HUES48 (cell line): ENCODE measurements around the gene SATB2.
A peak's percentile ranks its signal among the peaks of the same experiment; 100 is the strongest.

Source experiments
- H3K27ac ChIP-seq: one replicate; pipeline ENCODE4 v1.7.0; 2013; ENCODE audit warnings: low read depth, low read length, inconsistent platforms
- H3K27me3 ChIP-seq: 2 replicates; pipeline ENCODE4 v1.6.1; 2013; ENCODE audit warnings: mild to moderate bottlenecking, low read length; ENCODE audit not compliant: control insufficient read depth, insufficient read depth
- H3K36me3 ChIP-seq: 2 replicates; pipeline ENCODE4 v1.6.1; 2013; ENCODE audit warnings: low read length; ENCODE audit not compliant: control insufficient read depth, insufficient read depth
- H3K4me1 ChIP-seq: 2 replicates; pipeline ENCODE4 v1.6.1; 2013; ENCODE audit warnings: mild to moderate bottlenecking, low read length; ENCODE audit not compliant: control insufficient read depth, insufficient read depth
- H3K4me3 ChIP-seq: 2 replicates; pipeline ENCODE4 v1.5.1; 2013; ENCODE audit warnings: mild to moderate bottlenecking, low read depth, low read length
- H3K9ac ChIP-seq: 2 replicates; pipeline ENCODE4 v1.6.1; 2013; ENCODE audit warnings: mild to moderate bottlenecking, low read depth, low read length, moderate library complexity
- H3K9me3 ChIP-seq: 2 replicates; pipeline ENCODE4 v1.6.1; 2013; ENCODE audit warnings: low read length; ENCODE audit not compliant: control insufficient read depth, insufficient read depth

Gene SATB2

GRCh38 chr2:199477277-199477834 lies 19.6 kb upstream of the SATB2 start:
- no peaks in the 10 kb centered on the region for H3K9me3 ChIP-seq
- no peaks in the 10 kb centered on the region for H3K36me3 ChIP-seq
- H3K9ac ChIP-seq, result no peak overlapping the region
- H3K27me3 ChIP-seq, result peaks cover 22% of the 10 kb centered on the region
- no peak overlapping the region for H3K4me3 ChIP-seq
- no peaks in the 10 kb centered on the region for H3K4me1 ChIP-seq
- H3K27ac ChIP-seq, result no peak overlapping the region

- no peak overlapping the region for H3K9ac ChIP-seq
- no peaks in the 10 kb centered on the region for H3K36me3 ChIP-seq
- H3K27ac ChIP-seq, result no peak overlapping the region
- no peaks in the 10 kb centered on the region for H3K9me3 ChIP-seq
- peaks cover 27% of the 10 kb centered on the region for H3K4me1 ChIP-seq
- H3K4me3 ChIP-seq, result peak overlapping the region; percentile 56
- H3K27me3 ChIP-seq, result peaks cover 80% of the 10 kb centered on the region
These were observed 13.8 kb upstream of the SATB2 start for GRCh38 chr2:199471443-199472057.

- H3K9me3 ChIP-seq, result no peaks in the 10 kb centered on the region
- peak overlapping the region; percentile 56 for H3K4me3 ChIP-seq
- H3K4me1 ChIP-seq, result peaks cover 34% of the 10 kb centered on the region
- H3K36me3 ChIP-seq, result no peaks in the 10 kb centered on the region
- H3K27ac ChIP-seq, result no peak overlapping the region
- peaks cover 87% of the 10 kb centered on the region for H3K27me3 ChIP-seq
- H3K9ac ChIP-seq, result no peak overlapping the region
These were observed 13.1 kb upstream of the SATB2 start for GRCh38 chr2:199470672-199471442.

GRCh38 chr2:199470361-199470671 lies 12.6 kb upstream of the SATB2 start:
- Histone ChIP-seq H3K9ac (no peak overlapping the region), H3K27me3 (peaks cover 93% of the 10 kb centered on the region), H3K36me3 (no peaks in the 10 kb centered on the region), H3K4me3 (peak overlapping the region; percentile 56), H3K27ac (no peak overlapping the region), H3K4me1 (peaks cover 35% of the 10 kb centered on the region), H3K9me3 (no peaks in the 10 kb centered on the region)

- H3K9me3 ChIP-seq, result no peaks in the 10 kb centered on the region
- peaks cover 40% of the 10 kb centered on the region for H3K4me1 ChIP-seq
- peak overlapping the region; percentile 56 for H3K4me3 ChIP-seq
- no peaks in the 10 kb centered on the region for H3K36me3 ChIP-seq
- H3K9ac ChIP-seq, result no peak overlapping the region
- H3K27ac ChIP-seq, result no peak overlapping the region
- peaks cover 99% of the 10 kb centered on the region for H3K27me3 ChIP-seq
These were observed 12.0 kb upstream of the SATB2 start for GRCh38 chr2:199469514-199470360.

GRCh38 chr2:199468561-199469513 lies 11.1 kb upstream of the SATB2 start:
- Histone ChIP-seq H3K4me1 (peaks cover 40% of the 10 kb centered on the region), H3K4me3 (peak overlapping the region; percentile 56), H3K9ac (no peak overlapping the region), H3K27ac (no peak overlapping the region), H3K27me3 (peaks cover 100% of the 10 kb centered on the region), H3K36me3 (no peaks in the 10 kb centered on the region), H3K9me3 (no peaks in the 10 kb centered on the region)

DNA sequence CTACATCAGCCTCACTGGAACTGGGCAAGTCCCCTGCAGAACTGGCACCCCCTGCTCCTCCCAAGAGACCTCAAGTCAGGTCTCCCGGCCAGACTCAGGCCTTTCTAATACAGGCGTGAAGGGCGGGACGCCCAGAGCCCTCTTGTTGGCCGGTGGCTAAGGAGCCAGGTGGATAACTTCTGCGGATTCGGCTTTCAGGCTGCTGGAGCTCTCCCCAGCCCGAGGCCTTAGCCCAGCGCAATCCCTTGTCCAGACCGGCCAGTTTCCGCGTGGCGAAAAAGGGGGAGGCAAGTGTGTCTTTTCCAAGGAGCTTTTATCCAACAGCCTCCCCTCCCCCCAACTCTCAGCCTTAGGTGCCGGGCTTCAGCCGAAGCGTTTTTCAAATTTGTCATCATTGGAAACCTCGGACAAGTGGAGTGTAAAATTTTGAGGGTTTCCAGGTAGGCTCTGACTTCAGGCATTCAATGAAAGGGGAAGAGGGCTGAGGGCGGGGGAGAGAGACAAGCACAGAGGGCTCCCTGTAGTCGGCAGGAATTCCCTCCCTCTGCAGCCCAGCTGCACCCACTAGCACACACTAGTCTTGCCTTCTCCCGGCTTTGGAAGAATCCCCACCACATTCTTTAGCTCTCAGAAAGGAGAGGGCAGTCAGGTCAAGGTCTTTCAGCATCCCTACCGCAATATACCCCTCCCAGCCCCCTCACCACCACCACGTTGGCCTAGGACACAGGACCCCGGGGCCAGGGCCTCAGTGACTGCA lies 9.5 kb upstream of the SATB2 start:
- Histone ChIP-seq H3K9me3 (no peaks in the 10 kb centered on the region), H3K4me3 (peak overlapping the region; percentile 55), H3K36me3 (no peaks in the 10 kb centered on the region), H3K27ac (no peak overlapping the region), H3K9ac (no peak overlapping the region), H3K4me1 (peaks cover 40% of the 10 kb centered on the region), H3K27me3 (peaks cover 100% of the 10 kb centered on the region)

DNA sequence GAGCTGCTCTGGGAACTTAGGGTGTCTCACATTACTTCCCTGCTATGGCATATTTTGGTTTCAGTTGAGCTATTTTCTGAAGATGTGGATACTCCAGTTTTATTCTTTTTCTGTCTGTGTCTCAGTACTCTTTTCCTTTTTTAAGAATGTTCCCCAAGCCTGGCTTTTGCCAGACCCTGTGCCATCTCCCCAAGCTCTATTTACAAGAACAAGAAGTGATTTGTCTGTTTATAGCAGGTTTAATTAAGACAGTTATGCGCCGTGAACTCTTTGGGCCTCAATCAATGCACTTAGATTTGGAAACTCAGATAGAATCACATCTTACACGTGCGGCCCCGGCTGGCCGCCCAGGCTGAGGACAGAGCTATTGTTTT lies 8.9 kb upstream of the SATB2 start:
- Histone ChIP-seq H3K9me3 (no peaks in the 10 kb centered on the region), H3K4me3 (peak overlapping the region; percentile 55), H3K27me3 (peaks cover 100% of the 10 kb centered on the region), H3K9ac (no peak overlapping the region), H3K4me1 (peaks cover 38% of the 10 kb centered on the region), H3K27ac (no peak overlapping the region), H3K36me3 (no peaks in the 10 kb centered on the region)

- no peaks in the 10 kb centered on the region for H3K36me3 ChIP-seq
- no peak overlapping the region for H3K4me3 ChIP-seq
- no peaks in the 10 kb centered on the region for H3K9me3 ChIP-seq
- peaks cover 100% of the 10 kb centered on the region for H3K27me3 ChIP-seq
- H3K27ac ChIP-seq, result no peak overlapping the region
- peaks cover 37% of the 10 kb centered on the region for H3K4me1 ChIP-seq
- no peak overlapping the region for H3K9ac ChIP-seq
These were observed 8.4 kb upstream of the SATB2 start for GRCh38 chr2:199465988-199466691.
